ENCODE data around the gene TARS1.

Gene TARS1

DNA sequence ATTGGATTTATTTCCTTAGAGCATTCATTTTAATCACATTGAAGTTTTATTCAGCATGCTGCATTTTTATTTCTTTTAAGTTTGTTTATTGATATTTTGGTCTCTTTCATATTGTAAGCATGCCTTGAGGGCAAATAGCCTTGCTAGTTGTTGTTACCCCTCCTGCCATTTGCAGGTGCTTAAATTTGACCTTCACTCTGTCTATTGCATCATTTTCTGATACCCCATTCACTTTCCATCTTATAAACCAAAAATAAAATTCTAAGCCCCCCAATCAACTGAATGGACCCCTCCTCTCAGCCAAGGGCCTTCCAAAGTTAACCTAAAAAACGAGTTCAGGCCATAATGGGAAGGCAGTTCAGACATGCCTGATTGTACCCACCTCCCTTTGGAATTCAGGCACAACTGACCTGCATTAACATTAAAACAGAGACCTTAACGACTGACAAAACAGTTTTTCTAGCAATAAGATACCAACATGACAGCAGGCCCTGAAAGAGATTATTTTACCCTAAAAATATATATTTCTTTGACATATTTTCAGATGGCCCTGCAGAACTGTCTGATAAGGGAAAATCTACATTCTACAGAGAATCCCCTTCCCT is 32.1 kb downstream of the TARS1 start:
- Histone ChIP-seq H4K12ac (ENCODE audit: low read depth, low read length) (no peak overlapping the region), H3K79me2 (ENCODE audit: control insufficient read depth, insufficient read depth, low read length, poor library complexity) (no peaks in the 10 kb centered on the region), H3K4me1 (ENCODE audit: control insufficient read depth in 1 of 2, insufficient read depth in 2 of 2, low read length in 2 of 2) (no peaks in the 10 kb centered on the region), H3K36me3 (ENCODE audit: control insufficient read depth in 1 of 2, insufficient read depth in 2 of 2, low read length in 2 of 2) (peaks cover 26 to 52% of the 10 kb centered on the region in 2 experiments), H3K9me3 (ENCODE audit: insufficient read depth, low read depth, low read length) (no peaks in the 10 kb centered on the region), H3K4me3 (ENCODE audit: low read depth, low read length) (no peak overlapping the region), H3K79me1 (ENCODE audit: low read length) (no peaks in the 10 kb centered on the region), H3K23ac (ENCODE audit: low read length) (no peak overlapping the region), H2BK5ac (ENCODE audit: low read depth, low read length, poor library complexity) (no peak overlapping the region), H3K4ac (ENCODE audit: low read depth, low read length) (no peak overlapping the region), H2AK5ac (ENCODE audit: low read length) (no peak overlapping the region), H4K91ac (ENCODE audit: low read depth, low read length) (no peak overlapping the region), H4K8ac (ENCODE audit: low read depth, low read length) (no peak overlapping the region), H3K14ac (ENCODE audit: low read length) (no peak overlapping the region), H3K27me3 (ENCODE audit: insufficient read depth, low read length) (no peaks in the 10 kb centered on the region), H2BK120ac (ENCODE audit: insufficient read depth, low read length, poor library complexity) (no peak overlapping the region), H3K4me2 (ENCODE audit: low read length) (no peak overlapping the region), H3K27ac (ENCODE audit: low read depth, low read length) (no peak overlapping the region), H2AFZ (ENCODE audit: insufficient read depth, low read length, poor library complexity) (no peak overlapping the region), H3K9ac (ENCODE audit: low read length) (no peak overlapping the region), H2BK12ac (ENCODE audit: low read length) (no peak overlapping the region), H3K18ac (ENCODE audit: low read length) (no peak overlapping the region)
- no CpG with 5 or more reads among the region's 2 CpGs for WGBS (ENCODE audit: extremely low coverage, insufficient coverage, insufficient read length)
- no peak for DNase-seq

DNA sequence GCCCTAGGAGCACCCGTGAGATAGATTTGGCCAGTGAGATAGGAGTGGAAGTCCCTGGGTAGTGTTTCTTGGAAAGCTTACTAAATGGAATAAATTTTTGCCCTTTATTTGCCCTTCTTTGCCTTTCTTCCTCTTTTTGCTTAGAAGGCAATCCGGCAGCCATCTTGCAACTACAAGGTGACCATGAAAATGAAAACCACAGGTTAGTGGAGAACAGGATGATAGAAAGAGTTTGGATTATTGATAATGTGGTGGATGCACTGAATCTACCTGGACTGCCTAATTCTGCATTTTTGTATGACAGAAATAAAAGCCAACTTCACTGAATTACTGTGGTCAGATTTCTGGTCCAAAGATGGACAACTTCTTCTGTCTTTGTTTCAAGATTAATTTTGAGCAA is 33.2 kb downstream of the TARS1 start:
- Histone ChIP-seq H2BK120ac (ENCODE audit: insufficient read depth, low read length, poor library complexity) (no peak overlapping the region), H3K4me2 (ENCODE audit: low read length) (no peak overlapping the region), H3K27ac (ENCODE audit: low read depth, low read length) (no peak overlapping the region), H3K23ac (ENCODE audit: low read length) (no peak overlapping the region), H3K18ac (ENCODE audit: low read length) (no peak overlapping the region), H3K9ac (ENCODE audit: low read length) (no peak overlapping the region), H3K36me3 (ENCODE audit: control insufficient read depth in 1 of 2, insufficient read depth in 2 of 2, low read length in 2 of 2) (peaks cover 20 to 43% of the 10 kb centered on the region in 2 experiments), H3K14ac (ENCODE audit: low read length) (no peak overlapping the region), H2BK12ac (ENCODE audit: low read length) (no peak overlapping the region), H4K91ac (ENCODE audit: low read depth, low read length) (no peak overlapping the region), H2BK5ac (ENCODE audit: low read depth, low read length, poor library complexity) (no peak overlapping the region), H4K12ac (ENCODE audit: low read depth, low read length) (no peak overlapping the region), H3K9me3 (ENCODE audit: insufficient read depth, low read depth, low read length) (no peaks in the 10 kb centered on the region), H2AFZ (ENCODE audit: insufficient read depth, low read length, poor library complexity) (no peak overlapping the region), H4K8ac (ENCODE audit: low read depth, low read length) (no peak overlapping the region), H3K4ac (ENCODE audit: low read depth, low read length) (no peak overlapping the region), H3K4me1 (ENCODE audit: control insufficient read depth in 1 of 2, insufficient read depth in 2 of 2, low read length in 2 of 2) (no peaks in the 10 kb centered on the region), H3K79me2 (ENCODE audit: control insufficient read depth, insufficient read depth, low read length, poor library complexity) (no peaks in the 10 kb centered on the region), H3K4me3 (ENCODE audit: low read depth, low read length) (no peak overlapping the region), H2AK5ac (ENCODE audit: low read length) (no peak overlapping the region), H3K79me1 (ENCODE audit: low read length) (no peaks in the 10 kb centered on the region), H3K27me3 (ENCODE audit: insufficient read depth, low read length) (no peaks in the 10 kb centered on the region)
- no CpG with 5 or more reads among the region's 2 CpGs for WGBS (ENCODE audit: extremely low coverage, insufficient coverage, insufficient read length)
- no peak for DNase-seq

DNA sequence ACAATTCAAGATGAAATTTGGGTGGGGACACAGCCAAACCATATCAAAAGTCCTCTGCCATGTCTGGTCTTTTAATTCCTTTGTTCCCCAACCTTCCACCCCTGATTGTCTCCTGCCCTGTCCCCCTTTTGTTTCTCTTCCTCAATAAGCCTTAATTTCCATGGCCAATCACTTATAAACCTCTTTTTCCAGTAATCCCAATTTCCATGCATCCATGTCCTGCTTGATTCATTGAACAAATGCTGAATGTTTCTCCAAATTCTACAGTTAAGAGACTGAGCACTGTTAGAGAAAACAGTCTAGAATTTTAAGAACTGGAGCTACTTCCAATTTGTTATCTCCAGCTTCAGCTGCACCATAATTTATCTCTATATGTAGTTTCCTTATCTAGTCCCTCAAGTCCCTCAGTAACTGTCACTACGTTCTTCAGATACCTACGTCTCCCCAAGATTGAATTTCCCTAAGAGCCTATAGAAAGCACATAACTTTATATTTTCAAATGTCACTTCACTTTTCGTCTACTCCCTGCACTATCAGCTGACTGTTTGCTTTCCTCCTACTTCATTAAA is 34.2 kb downstream of the TARS1 start:
- Histone ChIP-seq H3K79me1 (ENCODE audit: low read length) (no peaks in the 10 kb centered on the region), H3K27me3 (ENCODE audit: insufficient read depth, low read length) (no peaks in the 10 kb centered on the region), H3K4me3 (ENCODE audit: low read depth, low read length) (no peak overlapping the region), H2BK5ac (ENCODE audit: low read depth, low read length, poor library complexity) (no peak overlapping the region), H4K12ac (ENCODE audit: low read depth, low read length) (no peak overlapping the region), H3K18ac (ENCODE audit: low read length) (no peak overlapping the region), H3K14ac (ENCODE audit: low read length) (no peak overlapping the region), H3K27ac (ENCODE audit: low read depth, low read length) (no peak overlapping the region), H3K23ac (ENCODE audit: low read length) (no peak overlapping the region), H2BK120ac (ENCODE audit: insufficient read depth, low read length, poor library complexity) (no peak overlapping the region), H3K4me2 (ENCODE audit: low read length) (no peak overlapping the region), H4K8ac (ENCODE audit: low read depth, low read length) (no peak overlapping the region), H3K9ac (ENCODE audit: low read length) (no peak overlapping the region), H3K36me3 (ENCODE audit: control insufficient read depth in 1 of 2, insufficient read depth in 2 of 2, low read length in 2 of 2) (peaks cover 18 to 38% of the 10 kb centered on the region in 2 experiments), H2BK12ac (ENCODE audit: low read length) (no peak overlapping the region), H4K91ac (ENCODE audit: low read depth, low read length) (no peak overlapping the region), H3K4me1 (ENCODE audit: control insufficient read depth in 1 of 2, insufficient read depth in 2 of 2, low read length in 2 of 2) (no peaks in the 10 kb centered on the region), H3K9me3 (ENCODE audit: insufficient read depth, low read depth, low read length) (no peaks in the 10 kb centered on the region), H2AK5ac (ENCODE audit: low read length) (no peak overlapping the region), H3K4ac (ENCODE audit: low read depth, low read length) (no peak overlapping the region), H3K79me2 (ENCODE audit: control insufficient read depth, insufficient read depth, low read length, poor library complexity) (no peaks in the 10 kb centered on the region), H2AFZ (ENCODE audit: insufficient read depth, low read length, poor library complexity) (no peak overlapping the region)
- WGBS (ENCODE audit: extremely low coverage, insufficient coverage, insufficient read length): no CpG with 5 or more reads among the region's 3 CpGs
- DNase-seq: no peak

DNA sequence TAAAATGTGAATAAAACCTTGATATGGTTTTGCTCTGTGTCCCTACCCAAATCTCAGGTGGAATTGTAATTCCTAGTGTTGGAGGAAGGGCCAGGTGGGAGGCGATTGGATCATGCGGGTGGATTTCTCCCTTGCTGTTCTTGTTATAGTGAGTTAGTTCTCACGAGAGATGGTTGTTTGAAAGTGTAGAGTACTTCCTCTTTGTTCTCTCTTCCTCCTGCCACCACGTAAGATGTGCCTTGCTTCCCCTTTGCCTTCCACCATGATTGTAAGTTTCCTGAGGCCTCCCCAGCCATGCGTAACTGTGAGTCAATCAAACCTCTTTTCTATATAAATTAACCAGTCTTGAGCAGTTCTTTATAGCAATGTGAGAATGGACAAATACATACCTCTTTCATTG is 34.9 kb downstream of the TARS1 start:
- Histone ChIP-seq H2AFZ (ENCODE audit: insufficient read depth, low read length, poor library complexity) (no peak overlapping the region), H3K4ac (ENCODE audit: low read depth, low read length) (no peak overlapping the region), H4K91ac (ENCODE audit: low read depth, low read length) (no peak overlapping the region), H3K9me3 (ENCODE audit: insufficient read depth, low read depth, low read length) (no peaks in the 10 kb centered on the region), H2BK5ac (ENCODE audit: low read depth, low read length, poor library complexity) (no peak overlapping the region), H3K27ac (ENCODE audit: low read depth, low read length) (no peak overlapping the region), H3K14ac (ENCODE audit: low read length) (no peak overlapping the region), H4K8ac (ENCODE audit: low read depth, low read length) (no peak overlapping the region), H3K4me3 (ENCODE audit: low read depth, low read length) (no peak overlapping the region), H3K79me1 (ENCODE audit: low read length) (no peaks in the 10 kb centered on the region), H2AK5ac (ENCODE audit: low read length) (no peak overlapping the region), H3K4me1 (ENCODE audit: control insufficient read depth in 1 of 2, insufficient read depth in 2 of 2, low read length in 2 of 2) (no peaks in the 10 kb centered on the region), H3K27me3 (ENCODE audit: insufficient read depth, low read length) (no peaks in the 10 kb centered on the region), H3K36me3 (ENCODE audit: control insufficient read depth in 1 of 2, insufficient read depth in 2 of 2, low read length in 2 of 2) (peaks cover 17 to 33% of the 10 kb centered on the region in 2 experiments), H2BK120ac (ENCODE audit: insufficient read depth, low read length, poor library complexity) (no peak overlapping the region), H3K23ac (ENCODE audit: low read length) (no peak overlapping the region), H4K12ac (ENCODE audit: low read depth, low read length) (no peak overlapping the region), H3K9ac (ENCODE audit: low read length) (no peak overlapping the region), H3K79me2 (ENCODE audit: control insufficient read depth, insufficient read depth, low read length, poor library complexity) (no peaks in the 10 kb centered on the region), H3K18ac (ENCODE audit: low read length) (no peak overlapping the region), H2BK12ac (ENCODE audit: low read length) (no peak overlapping the region), H3K4me2 (ENCODE audit: low read length) (no peak overlapping the region)
- no peak for DNase-seq
- no CpG with 5 or more reads among the region's 5 CpGs for WGBS (ENCODE audit: extremely low coverage, insufficient coverage, insufficient read length)
